Esophagus squamous epithelium (tissue), 4 donors: ENCODE data around the gene CBLB.

Experiments
- CTCF ChIP-seq, 6 experiments: fragments of 450-650 bp in 4 of 6; fragments of 200-600 bp in 2 of 6; sonication (generic) in 2 of 6; IDR thresholded peaks; one replicate each; pipeline ENCODE4 v1.5.1; 2016 to 2019; ENCODE audit warnings: antibody characterized with exemption in 6 of 6, mild to moderate bottlenecking in 4 of 6, moderate library complexity in 4 of 6
- POLR2A ChIP-seq, 4 donors: fragments of 450-650 bp; IDR thresholded peaks; one replicate each; pipeline ENCODE4 v1.6.1; 2017; ENCODE audit warnings: antibody characterized with exemption in 4 of 4, mild to moderate bottlenecking in 4 of 4, moderate library complexity in 3 of 4

GRCh38 chr3:105653868-105654267, 214.9 kb downstream of the CBLB start:
- TF ChIP-seq CTCF (IDR thresholded peaks at IDR 0.05), result no peak
- no peak for TF ChIP-seq POLR2A (IDR thresholded peaks at IDR 0.05)
